Type B pancreatic cell (in vitro differentiated cells): Measurements from ENCODE around the gene INF2. TPM values are rescaled to one million over a fixed set of nuclear protein-coding genes. Genes with fewer than 3 reads are reported as not detected.

Source experiments
- DNase-seq: peaks from one replicate; pipeline ENCODE4 v3.0.0; 2021; ENCODE audit warnings: mixed read lengths; ENCODE audit not compliant: unreplicated experiment; ENCODE audit errors: extremely low spot score
- H3K27ac Mint-ChIP-seq: 2 replicates; pipeline ENCODE4 v1.8.0; 2021; ENCODE audit warnings: mild to moderate bottlenecking, mixed read lengths
- H3K27me3 Mint-ChIP-seq: 2 replicates; pipeline ENCODE4 v1.8.0; 2021; ENCODE audit warnings: mixed read lengths
- H3K36me3 Mint-ChIP-seq: 2 replicates; pipeline ENCODE4 v1.8.0; 2021; ENCODE audit warnings: mixed read lengths
- H3K4me1 Mint-ChIP-seq: one replicate; pipeline ENCODE4 v1.8.0; 2021; ENCODE audit warnings: mixed read lengths; ENCODE audit not compliant: unreplicated experiment
- H3K4me3 Mint-ChIP-seq: 2 replicates; pipeline ENCODE4 v1.8.0; 2021; ENCODE audit warnings: mild to moderate bottlenecking, mixed read lengths
- H3K9me3 Mint-ChIP-seq: 2 replicates; pipeline ENCODE4 v1.8.0; 2021; ENCODE audit warnings: mixed read lengths
- CTCF ChIP-seq: fragments of 200-600 bp; sonication (generic); conservative IDR thresholded peaks from 2 replicates; pipeline ENCODE4 v1.5.0; 2021; ENCODE audit warnings: antibody characterized with exemption, mild to moderate bottlenecking
- total RNA-seq: library from RNA; stranded (reverse); gene quantifications from 2 replicates; pipeline ENCODE4 v1.2.1, GENCODE V29; 2021; ENCODE audit warnings: low replicate concordance

The INF2 gene
- total RNA-seq, 1 donor from 2014 or later: 45.6 TPM

GRCh38 chr14:104700225-104700651 is 10.8 kb downstream of the INF2 start:
- peaks cover 4% of the 10 kb centered on the region for H3K36me3 Mint-ChIP-seq
- H3K4me1 Mint-ChIP-seq: peaks cover 10% of the 10 kb centered on the region
- H3K9me3 Mint-ChIP-seq: no peaks in the 10 kb centered on the region
- no peaks in the 10 kb centered on the region for H3K27me3 Mint-ChIP-seq
- H3K4me3 Mint-ChIP-seq: no peak overlapping the region
- TF ChIP-seq CTCF: no peak
- no peak overlapping the region for H3K27ac Mint-ChIP-seq
- DNase-seq: no peak

GRCh38 chr14:104700747-104701217 is 11.4 kb downstream of the INF2 start:
- Mint-ChIP-seq H3K9me3 (no peaks in the 10 kb centered on the region), H3K36me3 (peaks cover 4% of the 10 kb centered on the region), H3K4me3 (no peak overlapping the region), H3K4me1 (peaks cover 9% of the 10 kb centered on the region), H3K27ac (no peak overlapping the region), H3K27me3 (no peaks in the 10 kb centered on the region)
- TF ChIP-seq CTCF: no peak
- DNase-seq: no peak

GRCh38 chr14:104701383-104702076 is 12.1 kb downstream of the INF2 start:
- Mint-ChIP-seq H3K27me3 (no peaks in the 10 kb centered on the region), H3K36me3 (peaks cover 4% of the 10 kb centered on the region)
- TF ChIP-seq CTCF: no peak

GRCh38 chr14:104702106-104702505 is 12.7 kb downstream of the INF2 start:
- DNase-seq: no peak

More at GRCh38 chr14:104701383-104702076, 12.1 kb downstream of the INF2 start:
- Mint-ChIP-seq H3K4me1 (peaks cover 6% of the 10 kb centered on the region), H3K27ac (no peak overlapping the region), H3K4me3 (no peak overlapping the region), H3K9me3 (no peaks in the 10 kb centered on the region)
- DNase-seq: no peak

GRCh38 chr14:104702673-104703072 is 13.3 kb downstream of the INF2 start:
- Mint-ChIP-seq H3K27me3 (no peaks in the 10 kb centered on the region), H3K4me1 (peaks cover 6% of the 10 kb centered on the region), H3K9me3 (no peaks in the 10 kb centered on the region), H3K27ac (no peak overlapping the region), H3K36me3 (peaks cover 4% of the 10 kb centered on the region), H3K4me3 (no peak overlapping the region)
- no peak for DNase-seq
- TF ChIP-seq CTCF: no peak

More at GRCh38 chr14:104702106-104702505, 12.7 kb downstream of the INF2 start:
- no peak for TF ChIP-seq CTCF
- Mint-ChIP-seq H3K4me1 (peaks cover 6% of the 10 kb centered on the region), H3K4me3 (no peak overlapping the region), H3K9me3 (no peaks in the 10 kb centered on the region), H3K27ac (no peak overlapping the region), H3K36me3 (peaks cover 4% of the 10 kb centered on the region), H3K27me3 (no peaks in the 10 kb centered on the region)
